ENCODE results near the gene FOXO1. TPM values are rescaled to one million over a fixed set of nuclear protein-coding genes. Genes with fewer than 3 reads are reported as not detected.

FOXO1 gene
- total and polyA plus RNA-seq, 2 of the 13 experiments (the other 11 are each of a cell fraction or from before 2014, with no cell fraction given): 8.1 to 13.1 TPM

GRCh38 chr13:40564342-40565001 is 102.0 kb downstream of the FOXO1 start (continued):
- TF ChIP-seq ZBTB34 (CRISPR knock-in tag; IDR thresholded peaks at IDR 0.05) (no peak), ZNF678 (CRISPR knock-in tag; IDR thresholded peaks at IDR 0.05) (no peak), ESRRA (CRISPR knock-in tag; IDR thresholded peaks at IDR 0.05; ENCODE audit: low read depth) (peak; percentile 92), ARHGAP35 (CRISPR knock-in tag; IDR thresholded peaks at IDR 0.05; ENCODE audit: borderline replicate concordance) (0 out of 2 replicates have a peak, but pooled peaks have one; percentile 48), BRD4 (CRISPR knock-in tag; IDR thresholded peaks at IDR 0.05) (no peak; the same call in 1 of the 2 replicates), GLMP (CRISPR knock-in tag; IDR thresholded peaks at IDR 0.05; ENCODE audit: borderline replicate concordance) (no peak), PITX1 (CRISPR knock-in tag; IDR thresholded peaks at IDR 0.05) (peak; percentile 53), ZNF572 (CRISPR knock-in tag; IDR thresholded peaks at IDR 0.05) (no peak), HMGXB4 (CRISPR knock-in tag; IDR thresholded peaks at IDR 0.05; ENCODE audit: borderline replicate concordance in 1 of 2, low read depth in 1 of 2) (peak in 1 of 2 experiments; percentile 81; a peak in 1 of 4 replicates), NR2F6 (IDR thresholded peaks at IDR 0.05) (no peak; the same call in none of the 2 replicates), NR2F6 (CRISPR knock-in tag; IDR thresholded peaks at IDR 0.05) (peak; percentile 72), ZNF749 (CRISPR knock-in tag; IDR thresholded peaks at IDR 0.05; ENCODE audit: borderline replicate concordance) (no peak), IKZF5 (CRISPR knock-in tag; IDR thresholded peaks at IDR 0.05) (peak; percentile 32; the same call in 1 of the 2 replicates), ZNF557 (CRISPR knock-in tag; IDR thresholded peaks at IDR 0.05) (no peak), ATF3 (CRISPR knock-in tag; IDR thresholded peaks at IDR 0.05) (no peak), GTF3A (CRISPR knock-in tag; conservative IDR thresholded peaks at IDR 0.05) (no peak), ZNF841 (CRISPR knock-in tag; IDR thresholded peaks at IDR 0.05; ENCODE audit: borderline replicate concordance) (no peak), ZNF333 (CRISPR knock-in tag; IDR thresholded peaks at IDR 0.05; ENCODE audit: borderline replicate concordance) (no peak), NR0B2 (CRISPR knock-in tag; IDR thresholded peaks at IDR 0.05) (no peak), CEBPB (IDR thresholded peaks at IDR 0.05; ENCODE audit: borderline replicate concordance, low read depth, low read length) (no peak), MIER2 (CRISPR knock-in tag; IDR thresholded peaks at IDR 0.05) (no peak), ZEB1 (IDR thresholded peaks at IDR 0.05; ENCODE audit: insufficient replicate concordance, low read depth) (peak; percentile 48), ZNF709 (CRISPR knock-in tag; IDR thresholded peaks at IDR 0.05) (0 out of 2 replicates have a peak, but pooled peaks have one; percentile 29), RBFOX2 (IDR thresholded peaks at IDR 0.05; ENCODE audit: low read depth, low read length) (no peak)
